ENCODE results near the gene TRIM40. TPM values are rescaled to one million over a fixed set of nuclear protein-coding genes. Genes with fewer than 3 reads are reported as not detected.

TRIM40 gene
- total RNA-seq, 1 donor from 2014 or later, result not detected

- Mint-ChIP-seq H3K36me3 (ENCODE audit: unreplicated experiment) (no peaks in the 10 kb centered on the region), H3K4me1 (ENCODE audit: low read depth, unreplicated experiment) (peaks cover 10% of the 10 kb centered on the region), H3K27me3 (ENCODE audit: unreplicated experiment) (peaks cover 29% of the 10 kb centered on the region), H3K9me3 (ENCODE audit: unreplicated experiment) (peaks cover 6% of the 10 kb centered on the region), H3K27ac (ENCODE audit: unreplicated experiment) (no peak overlapping the region), H3K4me3 (ENCODE audit: unreplicated experiment) (peak overlapping the region; percentile 84)
- DNase-seq, result no peak
- TF ChIP-seq, protein P1, sequence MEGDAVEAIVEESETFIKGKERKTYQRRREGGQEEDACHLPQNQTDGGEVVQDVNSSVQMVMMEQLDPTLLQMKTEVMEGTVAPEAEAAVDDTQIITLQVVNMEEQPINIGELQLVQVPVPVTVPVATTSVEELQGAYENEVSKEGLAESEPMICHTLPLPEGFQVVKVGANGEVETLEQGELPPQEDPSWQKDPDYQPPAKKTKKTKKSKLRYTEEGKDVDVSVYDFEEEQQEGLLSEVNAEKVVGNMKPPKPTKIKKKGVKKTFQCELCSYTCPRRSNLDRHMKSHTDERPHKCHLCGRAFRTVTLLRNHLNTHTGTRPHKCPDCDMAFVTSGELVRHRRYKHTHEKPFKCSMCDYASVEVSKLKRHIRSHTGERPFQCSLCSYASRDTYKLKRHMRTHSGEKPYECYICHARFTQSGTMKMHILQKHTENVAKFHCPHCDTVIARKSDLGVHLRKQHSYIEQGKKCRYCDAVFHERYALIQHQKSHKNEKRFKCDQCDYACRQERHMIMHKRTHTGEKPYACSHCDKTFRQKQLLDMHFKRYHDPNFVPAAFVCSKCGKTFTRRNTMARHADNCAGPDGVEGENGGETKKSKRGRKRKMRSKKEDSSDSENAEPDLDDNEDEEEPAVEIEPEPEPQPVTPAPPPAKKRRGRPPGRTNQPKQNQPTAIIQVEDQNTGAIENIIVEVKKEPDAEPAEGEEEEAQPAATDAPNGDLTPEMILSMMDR (IDR thresholded peaks at IDR 0.05; ENCODE audit: partially characterized antibody, unreplicated experiment), result no peak
Measured at GRCh38 chr6:30100585-30101443, 35.1 kb upstream of the TRIM40 start.

GRCh38 chr6:30101444-30102413, 34.2 kb upstream of the TRIM40 start:
- Mint-ChIP-seq H3K4me3 (ENCODE audit: unreplicated experiment) (peak overlapping the region; percentile 84), H3K9me3 (ENCODE audit: unreplicated experiment) (peaks cover 6% of the 10 kb centered on the region), H3K36me3 (ENCODE audit: unreplicated experiment) (no peaks in the 10 kb centered on the region), H3K27me3 (ENCODE audit: unreplicated experiment) (peaks cover 29% of the 10 kb centered on the region), H3K4me1 (ENCODE audit: low read depth, unreplicated experiment) (peaks cover 10% of the 10 kb centered on the region), H3K27ac (ENCODE audit: unreplicated experiment) (no peak overlapping the region)
- TF ChIP-seq, protein P1 (IDR thresholded peaks at IDR 0.05; ENCODE audit: partially characterized antibody, unreplicated experiment), result no peak
- peak; percentile 84 for DNase-seq

- DNase-seq, result no peak
Measured at GRCh38 chr6:30102414-30102969, 33.4 kb upstream of the TRIM40 start.

DNA sequence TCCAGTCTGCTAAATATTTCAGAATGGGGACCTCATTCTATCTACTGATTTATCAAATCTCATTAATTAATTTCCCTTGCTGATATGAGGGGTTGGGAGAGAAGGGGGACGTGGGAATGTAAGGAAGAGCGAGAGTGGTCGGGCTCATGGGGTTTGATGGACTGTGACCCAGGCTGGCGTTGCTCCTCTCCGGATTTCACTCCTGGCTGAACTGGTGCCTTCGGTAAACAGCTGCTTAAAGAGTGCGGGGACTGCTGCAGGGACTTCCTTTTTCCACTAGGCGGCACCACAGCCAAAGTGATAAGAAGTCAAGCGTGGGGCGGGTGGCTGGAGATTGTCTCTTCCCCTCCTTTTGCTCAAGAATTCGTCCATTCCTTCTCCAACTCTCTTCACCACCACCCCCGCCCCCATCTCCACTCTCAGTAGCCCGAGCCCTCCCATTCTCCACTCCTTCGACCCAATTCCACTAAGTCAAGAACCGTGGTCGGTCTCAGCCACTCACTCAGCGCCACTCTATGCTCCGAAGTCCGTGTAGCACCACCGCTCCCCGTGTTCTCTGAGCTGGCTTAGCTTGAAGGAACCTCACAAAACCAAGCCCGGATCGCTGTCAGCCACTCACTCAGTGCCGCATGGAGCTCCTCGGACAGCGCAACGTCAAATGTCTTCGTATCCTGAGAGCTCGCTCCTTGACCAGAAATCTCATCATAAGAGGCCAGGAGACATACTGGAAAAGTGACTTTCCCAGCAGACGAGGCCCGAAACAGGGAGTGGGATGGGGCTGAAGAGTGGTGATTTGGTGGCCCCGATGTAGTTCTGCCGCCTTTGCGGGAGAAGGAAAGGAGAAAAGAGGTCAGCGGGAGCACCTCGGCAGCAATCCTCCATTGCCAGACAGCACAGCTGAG, 32.7 kb upstream of the TRIM40 start:
- Mint-ChIP-seq H3K4me1 (ENCODE audit: low read depth, unreplicated experiment) (peaks cover 10% of the 10 kb centered on the region), H3K36me3 (ENCODE audit: unreplicated experiment) (no peaks in the 10 kb centered on the region), H3K4me3 (ENCODE audit: unreplicated experiment) (peak overlapping the region; percentile 89), H3K9me3 (ENCODE audit: unreplicated experiment) (peaks cover 6% of the 10 kb centered on the region), H3K27me3 (ENCODE audit: unreplicated experiment) (peaks cover 31% of the 10 kb centered on the region), H3K27ac (ENCODE audit: unreplicated experiment) (no peak overlapping the region)
- DNase-seq, result peak; percentile 84
- TF ChIP-seq, protein P1 (IDR thresholded peaks at IDR 0.05; ENCODE audit: partially characterized antibody, unreplicated experiment), result peak; percentile 89

More at GRCh38 chr6:30102414-30102969, 33.4 kb upstream of the TRIM40 start:
- Mint-ChIP-seq H3K4me1 (ENCODE audit: low read depth, unreplicated experiment) (peaks cover 10% of the 10 kb centered on the region), H3K4me3 (ENCODE audit: unreplicated experiment) (peak overlapping the region; percentile 89), H3K9me3 (ENCODE audit: unreplicated experiment) (peaks cover 6% of the 10 kb centered on the region), H3K36me3 (ENCODE audit: unreplicated experiment) (no peaks in the 10 kb centered on the region), H3K27me3 (ENCODE audit: unreplicated experiment) (peaks cover 29% of the 10 kb centered on the region), H3K27ac (ENCODE audit: unreplicated experiment) (no peak overlapping the region)
- TF ChIP-seq, protein P1 (IDR thresholded peaks at IDR 0.05; ENCODE audit: partially characterized antibody, unreplicated experiment), result no peak

Measured in glutamatergic neuron (in vitro differentiated cells).